BJ (cell line): Measurements from ENCODE around the gene MED13L. TPM values are rescaled to one million over a fixed set of nuclear protein-coding genes. Genes with fewer than 3 reads are reported as not detected.

Source experiments
- CTCF ChIA-PET: fragments of 350-600 bp; formaldehyde crosslinking; extraction: SDS; loops from one replicate; lab custom pipeline; 2021; ENCODE audit warnings: antibody characterized with exemption, inconsistent platforms; lab: Yijun Ruan, JAX
- POLR2A ChIA-PET: fragments of 300-600 bp; sonication (Branson Sonifier 250); formaldehyde crosslinking; extraction: SDS; loops from one replicate; lab custom pipeline; 2021; ENCODE audit warnings: antibody characterized with exemption; lab: Charles Lee
- DNase-seq: peaks from one replicate; pipeline ENCODE4 v3.0.0-alpha.2; 2011; ENCODE audit warnings: low read depth
- H3K27me3 ChIP-seq: 2 replicates; pipeline ENCODE4 v1.6.0; 2011; ENCODE audit warnings: low read length; ENCODE audit not compliant: control insufficient read depth, insufficient read depth
- H3K36me3 ChIP-seq: 2 replicates; pipeline ENCODE4 v1.5.1; 2011; ENCODE audit warnings: low read length; ENCODE audit not compliant: control insufficient read depth, insufficient read depth
- H3K4me3 ChIP-seq: 2 replicates; pipeline ENCODE4 v1.5.1; 2011; ENCODE audit warnings: low read depth, mild to moderate bottlenecking, control low read depth, low read length
- CTCF ChIP-seq: IDR thresholded peaks from 2 replicates; pipeline ENCODE4 v1.5.1; 2011; ENCODE audit warnings: low read depth, mild to moderate bottlenecking, control low read depth, inconsistent platforms, low read length, moderate library complexity; ENCODE audit not compliant: insufficient read depth
- polyA plus RNA-seq: library from polyadenylated mRNA; depleted of rRNA; stranded (reverse); fragments of >200 nt; gene quantifications from 2 replicates; pipeline ENCODE4 v1.2.3, GENCODE V29; 2011

Gene MED13L
- polyA plus RNA-seq, 1 experiment, result 43.7 TPM

GRCh38 chr12:116294454-116295165, 17.1 kb upstream of the MED13L start:
- no peak overlapping the region for H3K4me3 ChIP-seq
- no peaks in the 10 kb centered on the region for H3K27me3 ChIP-seq
- TF ChIP-seq CTCF, result no peak
- CTCF ChIA-PET, result interaction anchor here (0.7 kb wide), 1 partner anchor 107 kb away, joined by 3 read pairs; no protein-coding TSS in a partner anchor
- no peak for DNase-seq
- no peaks in the 10 kb centered on the region for H3K36me3 ChIP-seq
- POLR2A ChIA-PET, result interaction anchor here (0.7 kb wide), 1 partner anchor 449 kb away, joined by 4 read pairs; no protein-coding TSS in a partner anchor

- CTCF ChIA-PET, result no interaction called here
- H3K36me3 ChIP-seq, result no peaks in the 10 kb centered on the region
- H3K4me3 ChIP-seq, result no peak overlapping the region
- TF ChIP-seq CTCF, result 0 out of 2 replicates have a peak, but pooled peaks have one; percentile 14
- POLR2A ChIA-PET, result interaction anchor here (0.5 to 0.7 kb wide), 2 partner anchors 189 to 449 kb away, joined by 4 read pairs; no protein-coding TSS in a partner anchor
- H3K27me3 ChIP-seq, result no peaks in the 10 kb centered on the region
- DNase-seq, result no peak
These were observed 16.4 kb upstream of the MED13L start for GRCh38 chr12:116293687-116294453.

- TF ChIP-seq CTCF, result no peak
- H3K27me3 ChIP-seq, result no peaks in the 10 kb centered on the region
- H3K36me3 ChIP-seq, result no peaks in the 10 kb centered on the region
- no peak for DNase-seq
- POLR2A ChIA-PET, result no interaction called here
- H3K4me3 ChIP-seq, result no peak overlapping the region
- CTCF ChIA-PET, result no interaction called here
These were observed 13.7 kb upstream of the MED13L start for GRCh38 chr12:116291218-116291617.

GRCh38 chr12:116288735-116289134, 11.2 kb upstream of the MED13L start:
- no peak for DNase-seq
- Histone ChIP-seq H3K27me3 (no peaks in the 10 kb centered on the region), H3K36me3 (no peaks in the 10 kb centered on the region), H3K4me3 (no peak overlapping the region)
- ChIA-PET CTCF (no interaction called here), POLR2A (no interaction called here)
- TF ChIP-seq CTCF, result no peak

- no peaks in the 10 kb centered on the region for H3K27me3 ChIP-seq
- POLR2A ChIA-PET, result no interaction called here
- H3K36me3 ChIP-seq, result no peaks in the 10 kb centered on the region
- H3K4me3 ChIP-seq, result no peak overlapping the region
- DNase-seq, result no peak
- TF ChIP-seq CTCF, result no peak
- CTCF ChIA-PET, result no interaction called here
These were observed 10.4 kb upstream of the MED13L start for GRCh38 chr12:116287842-116288301.
